ENCODE measurements around the gene HIVEP3.

The HIVEP3 gene

DNA sequence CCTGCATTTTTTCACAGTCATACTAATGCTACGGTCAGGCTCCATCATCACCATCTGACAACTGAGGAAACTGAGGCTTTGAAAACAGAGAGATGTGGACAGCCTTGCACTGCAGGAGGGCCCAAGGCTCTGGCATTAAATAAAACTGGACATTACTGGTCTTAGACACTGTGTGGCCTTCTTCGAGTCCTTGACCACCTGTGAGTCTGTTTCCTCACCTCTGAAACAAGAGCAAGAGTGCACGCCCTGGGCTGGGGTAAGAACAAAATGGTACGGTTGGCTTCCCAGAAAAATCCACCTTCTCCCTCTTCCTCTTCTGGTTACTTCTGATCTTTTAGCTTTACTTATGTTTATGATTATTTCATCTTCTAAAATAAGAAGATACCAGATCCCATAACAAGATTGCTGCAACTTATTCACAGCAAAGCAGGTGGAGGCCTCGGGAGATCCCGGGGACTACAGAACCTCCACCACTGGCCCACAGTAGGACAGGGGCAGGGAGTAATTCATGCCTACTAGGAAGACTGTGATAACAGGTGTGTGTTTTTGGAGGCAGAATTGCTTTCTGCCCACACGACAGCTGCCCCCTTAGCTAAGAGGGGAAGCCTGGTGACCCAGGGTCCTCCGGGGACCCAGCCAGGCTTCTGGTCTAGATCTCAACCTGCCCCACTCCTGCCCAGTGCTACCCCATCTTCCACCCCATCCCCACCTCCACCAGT, 277.8 kb downstream of the HIVEP3 start:
- DNase-seq = no peak

- no peak for DNase-seq
These were observed 278.5 kb downstream of the HIVEP3 start for GRCh38 chr1:41640141-41640751.

GRCh38 chr1:41639332-41639936, 279.3 kb downstream of the HIVEP3 start:
- DNase-seq = no peak

- DNase-seq = no peak
These were observed 280.4 kb downstream of the HIVEP3 start for GRCh38 chr1:41638086-41639024.

DNA sequence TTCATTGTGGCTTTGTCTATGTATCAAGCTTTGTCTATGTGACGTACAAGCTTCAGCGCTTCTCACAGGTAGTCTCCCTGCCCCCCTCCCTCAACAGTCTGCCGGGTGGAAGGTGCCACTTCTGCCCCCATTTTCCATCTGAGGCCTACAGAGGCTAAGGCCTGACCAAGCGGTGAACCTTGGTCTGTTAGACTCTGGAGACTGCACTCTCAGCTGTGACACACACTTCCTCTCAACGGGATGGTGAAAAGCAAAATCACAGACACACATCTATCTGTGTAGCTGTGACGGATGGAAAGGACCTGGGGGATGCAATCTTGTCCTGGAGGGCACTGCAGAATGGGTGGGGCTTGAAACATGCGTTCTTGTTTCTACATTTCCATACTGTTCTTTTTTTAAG, 281.4 kb downstream of the HIVEP3 start:
- DNase-seq = no peak

GRCh38 chr1:41633764-41634163, 285.0 kb downstream of the HIVEP3 start:
- DNase-seq = no peak

DNA sequence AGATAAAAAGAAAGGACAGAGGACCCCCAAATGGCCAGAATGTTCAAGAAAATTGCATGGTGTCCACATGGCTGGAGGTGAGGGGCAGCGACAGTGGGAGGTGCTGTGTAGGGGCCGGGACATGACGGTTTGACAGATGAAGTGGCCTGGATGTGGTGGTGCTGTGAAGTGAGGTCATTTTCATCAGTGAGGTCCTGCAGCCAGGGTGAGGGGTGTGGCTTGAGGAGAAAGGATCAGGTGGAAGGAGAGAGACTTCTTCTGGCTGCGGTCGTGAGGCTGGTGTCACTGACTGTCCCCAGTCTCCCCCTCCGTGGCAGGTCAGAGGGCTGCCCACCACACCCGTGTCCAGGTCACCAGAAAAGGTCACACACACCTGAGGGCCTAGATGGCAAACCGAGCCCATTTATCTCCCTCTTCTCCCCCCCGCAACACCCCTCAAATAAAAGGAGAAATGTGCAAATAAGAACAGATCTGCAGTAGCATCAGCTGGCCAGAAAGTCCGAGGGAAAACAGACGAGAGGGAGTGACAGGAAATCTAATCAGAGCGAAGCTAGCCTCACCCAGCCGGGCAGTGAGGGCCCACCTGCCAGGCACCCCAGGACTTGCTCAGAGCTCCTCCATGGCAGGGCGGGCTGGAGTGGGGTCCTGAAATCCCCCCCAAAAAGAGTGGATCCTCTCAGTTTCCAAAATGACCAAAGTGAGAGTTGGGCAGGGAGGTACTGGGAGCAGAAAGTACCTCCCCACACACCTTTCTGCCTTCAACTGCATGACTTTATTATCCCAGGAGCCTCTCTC, 285.7 kb downstream of the HIVEP3 start:
- DNase-seq = no peak

DNA sequence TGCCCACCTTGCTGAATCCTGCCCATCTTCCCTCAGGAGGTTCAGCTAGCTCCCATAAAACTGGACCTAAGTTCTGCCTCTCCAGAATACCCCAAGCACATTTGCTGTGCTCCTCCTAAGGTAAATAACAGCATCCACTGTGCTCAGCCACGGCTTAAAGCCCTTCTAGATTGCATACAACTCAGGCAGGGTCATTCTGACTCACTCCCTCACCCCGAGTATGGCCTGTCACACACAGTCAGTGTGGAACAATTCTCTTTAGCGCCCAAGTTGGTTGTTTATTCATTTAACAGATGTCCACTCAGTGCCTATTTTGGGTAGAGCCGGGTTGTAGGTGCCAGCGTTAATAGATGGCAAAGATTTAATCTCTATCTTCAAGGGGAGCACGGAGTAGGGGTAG, 286.8 kb downstream of the HIVEP3 start:
- no peak for DNase-seq

GRCh38 chr1:41631154-41631553, 287.6 kb downstream of the HIVEP3 start:
- DNase-seq = no peak

- no peak for DNase-seq
These were observed 289.2 kb downstream of the HIVEP3 start for GRCh38 chr1:41629571-41629970.

DNA sequence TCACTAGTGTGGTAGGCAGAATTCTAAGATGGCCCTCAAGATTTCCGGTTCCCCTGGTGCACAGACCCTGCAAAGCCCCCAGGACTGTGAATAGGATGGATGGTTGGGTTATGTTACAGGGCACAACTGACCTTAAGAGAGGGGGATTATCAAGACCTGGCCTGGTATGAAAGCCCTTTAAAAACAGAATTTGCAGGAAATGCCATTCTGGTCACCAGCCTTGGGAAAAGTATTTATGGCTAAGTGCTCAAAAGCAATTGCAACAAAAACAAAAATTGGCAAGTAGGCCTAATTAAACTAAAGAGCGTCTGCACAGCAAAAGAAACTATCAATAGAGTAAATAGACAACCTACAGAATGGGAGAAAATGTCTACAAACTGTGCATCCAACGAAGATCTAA, 289.6 kb downstream of the HIVEP3 start:
- DNase-seq = no peak

DNA sequence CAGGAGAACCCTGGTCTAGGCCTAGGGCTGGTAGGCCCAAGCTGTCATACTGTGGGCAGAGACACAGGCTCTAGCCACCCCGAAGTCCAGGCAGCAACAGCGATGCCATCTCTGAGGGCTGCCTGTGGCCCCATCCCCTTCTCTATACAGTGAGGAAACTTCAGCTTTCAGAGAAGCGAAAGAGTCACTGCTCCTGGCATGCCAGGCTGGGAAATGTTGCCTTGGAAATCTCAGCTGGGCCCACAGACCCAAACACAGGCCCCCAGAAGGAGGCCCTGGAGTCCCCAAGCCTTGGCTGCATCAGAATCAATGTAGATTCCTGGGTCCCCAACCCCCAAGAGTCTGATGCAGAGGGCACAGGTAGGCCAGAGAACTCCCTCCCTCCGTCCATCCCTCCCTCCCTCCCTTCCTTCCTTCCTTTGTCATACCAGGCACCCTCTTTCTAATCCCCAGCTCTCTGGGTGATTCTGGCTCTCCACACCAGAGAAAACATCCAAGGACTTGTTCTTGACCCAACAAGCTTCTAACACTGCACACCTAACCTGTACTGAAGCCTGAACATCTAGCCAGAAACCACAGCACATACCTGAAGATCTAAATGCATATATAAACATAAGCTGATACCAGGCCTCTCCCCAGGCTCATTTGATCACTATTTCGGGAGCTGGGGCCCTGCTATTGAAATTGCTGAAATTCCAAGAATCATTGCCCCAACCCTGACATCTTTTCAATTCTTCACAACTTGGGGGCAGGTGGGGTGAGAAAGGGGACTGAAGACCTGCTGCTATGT, 291.0 kb downstream of the HIVEP3 start:
- DNase-seq = no peak

- DNase-seq = no peak
These were observed 291.9 kb downstream of the HIVEP3 start for GRCh38 chr1:41626616-41627375.

GRCh38 chr1:41626146-41626545, 292.6 kb downstream of the HIVEP3 start:
- peak; percentile 6 for DNase-seq

DNA sequence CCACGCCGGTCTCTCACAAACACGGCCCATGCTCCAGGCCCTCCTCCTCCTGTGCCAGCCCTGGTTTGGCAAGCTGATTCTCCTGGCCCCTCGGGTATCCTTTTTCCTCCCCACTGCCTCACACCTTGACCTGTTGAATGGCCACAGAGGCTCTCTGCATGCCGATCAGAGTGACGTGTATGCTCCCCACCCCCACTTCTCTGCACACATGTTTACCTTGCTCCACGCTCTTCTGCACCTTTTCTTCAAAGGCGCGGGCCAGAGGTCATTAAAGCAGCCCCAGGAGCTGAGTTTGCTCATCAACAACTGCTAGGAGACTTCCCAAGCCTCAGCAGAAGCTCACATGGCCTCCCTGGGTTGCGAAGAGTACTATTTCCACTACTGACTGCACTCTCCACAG, 295.0 kb downstream of the HIVEP3 start:
- DNase-seq = no peak

GRCh38 chr1:41622859-41623732, 295.6 kb downstream of the HIVEP3 start:
- no peak for DNase-seq

- DNase-seq = no peak
These were observed 296.3 kb downstream of the HIVEP3 start for GRCh38 chr1:41622402-41622801.

DNA sequence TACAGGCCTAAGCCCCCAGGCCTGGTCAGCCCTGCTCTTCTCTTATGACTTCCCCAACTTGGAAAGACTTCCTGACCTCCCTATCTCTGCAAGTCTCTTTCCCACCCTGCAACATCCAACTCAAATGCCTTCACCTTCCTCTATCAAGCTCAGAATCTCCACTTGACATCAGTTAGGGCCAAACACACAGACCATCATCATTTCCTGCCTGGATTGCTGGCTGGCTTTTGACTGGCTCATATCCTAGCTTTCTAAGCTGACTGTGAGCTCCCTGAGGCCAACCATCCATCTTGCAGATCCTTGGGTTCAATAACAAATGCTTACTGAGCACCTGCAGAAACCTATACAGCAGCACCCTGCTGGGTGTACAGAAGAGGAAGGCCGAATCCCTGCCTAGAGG, 296.9 kb downstream of the HIVEP3 start:
- DNase-seq = no peak

DNA sequence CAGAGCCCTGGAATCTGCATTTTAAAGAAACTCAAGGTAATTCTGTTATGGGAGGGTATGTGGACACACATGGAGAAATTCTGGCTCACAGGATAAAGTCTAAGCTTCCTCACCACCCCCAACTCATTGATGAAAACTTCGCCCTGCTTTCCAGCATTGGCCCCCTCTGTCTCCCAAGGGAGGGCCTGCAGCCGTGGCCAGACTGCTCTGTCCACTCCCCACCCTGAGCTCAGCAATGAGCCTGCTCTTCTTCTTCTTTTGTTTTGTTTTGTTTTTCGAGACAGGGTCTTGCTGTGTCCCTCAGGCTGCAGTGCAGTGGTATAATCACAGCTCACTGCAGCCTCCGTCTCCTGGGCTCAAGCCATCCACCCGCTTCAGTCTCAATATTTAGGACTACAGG, 297.5 kb downstream of the HIVEP3 start:
- DNase-seq = no peak
